NCI-H460 (cell line): ENCODE data around the gene TIMM22. TPM values are rescaled to one million over a fixed set of nuclear protein-coding genes. Genes with fewer than 3 reads are reported as not detected.
"Not testable (repeated sequence)": the region's sequence is repeated elsewhere in the genome, so short reads cannot be mapped to it uniquely, and the experiment has no call there.

Source experiments
- DNase-seq: peaks from one replicate; pipeline ENCODE4 v3.0.0-alpha.2; 2016; ENCODE audit warnings: low read depth; ENCODE audit errors: extremely low read depth
- polyA plus RNA-seq: library from polyadenylated mRNA; depleted of rRNA; stranded (reverse); fragments of >200 nt; gene quantifications from 2 replicates; pipeline ENCODE4 v1.2.3, GENCODE V29; 2014; cell fraction: nucleus; rRNA removed
- total RNA-seq: library from RNA; depleted of rRNA; stranded (reverse); fragments of >200 nt; shearing (Covaris generic); gene quantifications from 2 replicates; pipeline ENCODE4 v1.2.3, GENCODE V29; 2014; rRNA removed

The TIMM22 gene
- total RNA-seq = 18.5 and 21.1 TPM in 2 replicates
- polyA plus RNA-seq = 13.5 and 18.6 TPM in 2 replicates

DNA sequence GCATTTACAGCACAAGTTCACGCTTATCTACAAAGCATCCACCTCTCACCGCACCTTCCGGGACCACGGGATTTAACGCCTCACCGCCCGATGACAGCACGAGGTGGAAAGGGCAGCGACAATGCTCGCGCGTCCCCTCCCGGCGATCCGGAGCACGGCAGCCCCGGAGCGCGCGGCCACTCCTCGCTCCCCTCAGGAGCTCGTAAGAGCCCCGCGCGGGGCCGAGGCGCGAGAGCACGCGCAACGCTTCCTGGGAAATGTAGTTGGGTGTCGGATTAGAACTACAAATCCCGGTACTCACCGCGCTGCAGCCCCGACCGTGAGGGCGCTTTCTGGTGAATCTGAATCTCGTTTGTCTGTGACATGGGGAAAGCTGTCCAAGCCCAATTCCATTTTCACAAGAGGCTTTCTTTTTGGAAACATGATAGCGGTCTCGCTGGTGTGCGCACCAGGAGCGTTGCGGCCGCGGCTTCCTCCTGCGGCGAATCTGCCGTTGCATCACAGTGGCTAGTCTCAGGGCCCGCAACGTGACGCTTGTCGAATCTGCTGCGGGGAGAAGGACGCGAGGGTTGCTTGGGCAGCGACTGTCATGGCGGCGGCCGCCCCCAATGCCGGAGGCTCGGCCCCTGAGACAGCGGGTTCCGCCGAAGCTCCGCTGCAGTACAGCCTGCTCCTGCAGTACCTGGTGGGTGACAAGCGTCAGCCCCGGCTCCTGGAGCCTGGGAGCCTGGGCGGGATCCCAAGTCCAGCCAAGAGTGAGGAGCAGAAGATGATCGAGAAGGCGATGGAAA, at the start of gene TIMM22:
Gene TIMM22 (plus strand): TSS at position 576 of the 791 bp plus-strand sequence. CDS start 14 bp downstream, at position 590.
- DNase-seq = peak; percentile 97

DNA sequence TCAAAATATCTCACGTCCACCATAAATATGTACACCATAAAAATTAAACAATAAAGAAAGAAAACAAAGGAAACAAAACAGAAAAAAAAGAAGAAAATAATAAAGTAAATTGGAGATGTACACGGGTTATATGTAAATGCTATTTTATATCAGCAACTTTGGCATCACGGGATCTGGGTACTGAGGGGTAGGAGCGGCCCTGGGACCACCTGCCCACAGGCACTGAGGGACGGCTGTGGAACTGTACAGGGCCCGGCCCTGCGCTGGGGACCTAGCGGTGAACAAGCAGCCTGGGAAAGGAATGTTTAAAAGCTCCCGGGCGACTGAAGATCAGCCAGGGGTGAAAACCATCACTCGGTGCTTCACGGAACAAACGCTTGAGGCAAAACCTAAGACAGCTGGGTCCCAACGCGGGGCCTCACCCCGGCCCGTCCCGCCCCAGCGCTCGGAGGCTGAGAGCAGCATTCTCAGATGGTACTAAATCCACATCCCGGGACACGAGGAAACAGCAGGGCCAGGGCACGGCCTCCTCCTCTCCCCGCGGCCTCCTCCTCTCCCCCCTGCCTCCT, 48.6 kb upstream of the TIMM22 start:
- no peak for DNase-seq

DNA sequence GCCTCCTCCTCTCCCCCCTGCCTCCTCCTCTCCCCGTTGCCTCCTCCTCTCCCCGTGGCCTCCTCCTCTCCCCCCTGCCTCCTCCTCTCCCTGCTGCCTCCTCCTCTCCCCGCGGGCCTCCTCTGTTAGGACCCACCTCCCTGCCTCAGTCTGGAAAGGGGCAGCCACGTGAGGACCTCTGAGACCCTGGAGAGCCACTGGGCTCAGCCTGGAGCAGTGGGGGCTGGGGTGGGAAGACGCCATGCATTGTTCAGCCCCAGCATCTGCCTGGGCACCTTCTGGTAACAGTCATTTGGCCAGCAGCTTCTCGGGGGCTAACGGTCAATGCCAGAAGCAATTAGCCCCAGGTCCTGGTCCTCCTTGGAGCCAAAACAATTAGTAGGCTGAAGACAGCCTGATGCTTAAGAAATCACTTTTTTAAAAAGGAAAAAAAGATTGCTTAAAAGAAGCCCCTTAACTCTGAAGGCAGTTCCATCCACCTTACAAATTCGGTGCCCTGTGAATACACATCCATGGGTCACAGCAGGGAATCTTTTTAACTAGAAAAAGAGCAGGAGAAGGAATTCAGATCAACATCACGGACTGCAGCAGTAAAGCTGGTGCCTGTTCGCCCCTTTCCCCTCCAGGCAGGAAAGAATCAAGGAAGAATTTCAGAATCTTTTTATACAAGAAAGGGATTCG, 47.2 kb upstream of the TIMM22 start:
- no peak for DNase-seq

DNA sequence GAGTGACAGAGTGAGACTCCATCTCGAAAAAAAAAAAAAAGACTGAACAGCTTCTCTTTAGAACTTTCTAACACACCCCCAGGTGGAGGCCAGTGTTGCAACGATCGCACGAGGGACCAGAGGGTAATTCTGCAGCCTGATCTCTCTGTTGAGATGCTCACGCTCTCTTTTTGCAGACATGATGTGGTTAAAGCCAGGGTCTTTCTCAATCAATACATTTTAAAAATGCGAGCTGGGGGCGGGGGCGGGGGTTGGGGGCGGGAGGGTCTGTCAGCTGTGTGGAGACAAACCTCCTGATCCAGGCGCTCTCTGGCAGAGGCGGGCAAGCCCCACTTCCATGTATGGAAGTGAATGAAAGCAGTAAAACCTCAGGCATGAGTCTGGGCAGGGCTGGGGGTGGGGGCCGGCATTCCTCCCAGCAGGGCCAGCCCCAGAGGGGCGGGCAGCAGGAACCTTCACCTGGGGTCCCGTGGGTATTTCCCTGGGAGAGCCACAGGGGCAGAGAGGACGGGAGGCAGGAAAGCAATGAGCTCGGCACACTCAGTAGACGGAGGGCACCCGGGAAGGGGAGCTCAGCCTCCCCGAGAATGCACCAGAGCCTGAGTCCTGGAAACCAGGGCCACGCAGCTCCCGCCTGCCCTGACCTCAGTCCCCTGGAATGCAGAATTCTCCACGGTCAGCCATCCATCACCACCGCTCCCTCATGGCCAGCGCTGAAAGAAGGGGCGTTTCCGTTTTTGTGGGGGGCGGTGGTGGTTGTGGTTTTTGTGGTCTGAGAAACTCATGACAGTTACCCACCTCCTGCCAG, 45.4 kb upstream of the TIMM22 start:
- no peak for DNase-seq

DNA sequence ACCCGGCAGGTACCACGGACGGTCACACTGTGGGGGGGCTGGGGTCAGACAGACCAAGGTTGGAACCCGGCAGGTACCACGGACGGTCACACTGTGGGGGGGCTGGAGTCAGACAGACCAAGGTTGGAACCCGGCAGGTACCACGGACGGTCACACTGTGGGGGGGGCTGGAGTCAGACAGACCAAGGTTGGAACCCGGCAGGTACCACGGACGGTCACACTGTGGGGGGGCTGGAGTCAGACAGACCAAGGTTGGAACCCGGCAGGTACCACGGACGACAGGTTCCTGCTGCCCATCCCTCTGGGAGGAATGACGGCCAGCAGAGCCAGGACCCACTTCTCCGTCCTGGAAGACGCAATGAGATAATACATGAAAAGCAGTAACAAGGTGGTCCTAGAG, 44.3 kb upstream of the TIMM22 start:
- not testable (repeated sequence) for DNase-seq

DNA sequence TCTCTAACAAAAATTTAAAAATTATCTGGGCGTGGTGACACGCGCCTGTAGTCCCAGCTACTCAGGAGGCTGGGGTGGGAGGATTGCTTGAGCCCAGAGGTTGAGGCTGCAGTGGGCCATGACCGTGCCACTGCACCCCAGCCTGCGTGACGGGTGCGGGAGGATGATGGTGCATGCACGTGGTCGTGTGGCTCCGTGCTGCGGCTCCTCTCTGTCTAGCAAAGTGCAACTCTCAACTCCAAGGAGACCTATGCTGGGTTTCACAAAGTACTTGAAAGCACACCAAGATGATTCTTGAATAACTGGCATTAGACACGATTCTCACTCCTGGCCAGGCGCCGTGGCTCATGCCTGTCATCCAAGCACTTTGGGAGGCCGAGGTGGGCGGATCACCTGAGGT, 43.2 kb upstream of the TIMM22 start:
- no peak for DNase-seq

DNA sequence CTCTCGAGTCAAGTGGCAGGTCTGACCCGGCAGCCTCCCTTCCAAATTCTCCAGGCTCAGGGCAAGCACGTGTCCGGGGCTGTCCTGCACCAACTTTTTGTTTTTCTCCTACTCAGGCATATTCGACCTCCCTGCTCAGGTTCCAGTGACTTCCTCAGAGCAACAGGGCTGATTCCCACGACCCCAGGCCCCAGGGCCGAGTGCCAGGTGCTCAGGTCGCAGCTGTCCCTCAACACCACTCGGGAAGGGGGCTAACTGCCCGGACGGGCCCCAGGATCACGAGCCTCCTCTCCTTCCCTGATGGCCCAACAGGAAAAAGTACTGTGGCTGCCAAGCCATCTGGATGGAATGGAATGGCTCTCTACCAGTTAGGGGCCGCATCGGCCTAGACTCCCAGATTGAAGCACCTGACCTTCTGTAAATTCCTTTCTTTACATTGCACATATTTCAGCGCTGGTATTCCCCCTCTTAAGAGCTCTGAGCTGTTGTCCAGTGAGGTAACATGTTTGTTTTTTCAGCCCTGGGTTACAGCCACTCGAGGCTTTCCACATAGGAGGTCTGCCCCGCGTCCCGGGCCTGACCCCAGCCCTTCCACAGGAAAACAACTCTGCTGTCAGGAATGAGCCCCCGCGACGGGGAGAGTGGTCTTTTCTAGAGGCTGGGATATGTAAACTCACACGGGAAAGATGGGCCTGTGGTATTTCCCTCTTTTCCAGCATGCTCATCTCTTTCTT, 42.3 kb upstream of the TIMM22 start:
- DNase-seq = no peak

DNA sequence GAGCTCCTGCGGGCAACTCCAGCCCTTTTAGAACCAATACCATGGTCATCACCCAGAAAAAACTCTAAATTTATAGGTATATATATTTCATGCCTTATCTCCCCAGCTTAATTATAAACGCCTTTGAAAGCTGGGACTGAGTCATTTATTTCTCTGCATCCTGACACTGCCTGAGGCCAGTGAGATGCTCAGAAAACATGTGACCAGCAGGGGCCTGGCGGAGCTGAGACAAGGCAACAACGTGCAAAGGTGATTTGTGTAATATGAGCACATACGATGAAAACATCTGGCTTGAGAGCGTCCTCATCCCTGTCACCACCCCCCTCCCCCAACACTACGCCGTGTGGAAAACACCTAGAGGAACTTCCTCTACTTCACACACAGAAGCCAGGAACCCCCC, 40.0 kb upstream of the TIMM22 start:
- DNase-seq = no peak

DNA sequence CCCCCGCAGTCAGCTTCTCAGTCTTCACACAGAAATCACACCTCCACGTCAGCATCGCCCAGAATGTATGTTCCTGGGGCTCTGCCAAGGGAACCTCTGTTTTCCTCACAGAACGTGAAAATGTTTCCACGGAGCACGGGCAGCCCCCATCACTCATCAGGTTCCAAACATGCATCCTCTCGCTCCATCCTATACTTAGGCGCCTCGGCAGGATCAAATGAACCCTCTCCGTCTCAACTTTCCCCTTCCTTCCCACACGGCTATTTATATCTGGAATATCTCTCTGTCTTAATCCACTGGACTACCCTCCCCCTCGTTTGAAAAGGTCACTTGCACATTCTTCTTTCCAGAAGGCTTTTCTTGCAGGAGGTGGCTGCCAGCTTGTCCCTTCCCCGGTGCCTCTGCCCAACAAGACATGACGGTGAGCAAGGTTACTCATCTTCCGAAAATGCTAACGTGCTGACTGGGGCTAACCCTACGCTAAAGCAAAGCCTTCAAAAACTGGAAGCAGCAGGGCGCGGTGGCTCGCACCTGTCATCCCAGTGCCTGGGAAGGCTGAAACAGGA, 39.0 kb upstream of the TIMM22 start:
- DNase-seq = no peak

DNA sequence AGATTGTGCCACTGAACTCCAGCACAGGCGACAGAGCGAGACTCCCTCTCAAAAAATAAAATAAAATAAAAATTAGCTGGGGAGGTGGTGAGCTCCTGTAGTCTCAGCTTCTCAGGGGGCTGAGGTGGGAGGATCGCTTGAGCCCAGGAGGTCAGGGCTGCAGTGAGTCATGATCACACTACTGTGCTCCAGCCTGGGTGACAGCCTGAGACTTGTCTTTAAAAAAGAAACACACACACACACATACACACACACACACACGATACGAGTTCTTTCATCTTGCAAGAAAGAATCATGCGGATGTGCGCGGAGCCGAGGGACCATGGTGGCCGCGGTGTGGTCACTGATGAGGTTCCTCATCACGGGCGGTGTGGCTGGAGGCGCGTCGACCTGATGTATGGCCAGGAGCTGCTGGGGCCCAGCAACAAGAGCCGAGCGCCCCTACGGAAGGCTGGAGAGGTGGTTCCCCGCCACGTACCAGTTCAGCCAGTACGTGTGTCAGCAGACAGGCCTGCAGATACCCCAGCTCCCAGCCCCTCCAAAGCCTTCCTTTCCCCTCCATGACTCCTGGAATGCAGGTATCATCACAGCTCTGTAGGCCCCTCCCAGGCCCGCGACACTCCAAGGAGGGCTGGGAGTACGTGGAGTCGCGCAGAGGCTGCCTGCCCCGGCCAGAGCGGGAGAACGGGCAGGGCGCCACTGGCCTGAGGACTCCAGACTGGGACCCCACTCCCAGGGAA, 38.0 kb upstream of the TIMM22 start:
- DNase-seq = no peak

DNA sequence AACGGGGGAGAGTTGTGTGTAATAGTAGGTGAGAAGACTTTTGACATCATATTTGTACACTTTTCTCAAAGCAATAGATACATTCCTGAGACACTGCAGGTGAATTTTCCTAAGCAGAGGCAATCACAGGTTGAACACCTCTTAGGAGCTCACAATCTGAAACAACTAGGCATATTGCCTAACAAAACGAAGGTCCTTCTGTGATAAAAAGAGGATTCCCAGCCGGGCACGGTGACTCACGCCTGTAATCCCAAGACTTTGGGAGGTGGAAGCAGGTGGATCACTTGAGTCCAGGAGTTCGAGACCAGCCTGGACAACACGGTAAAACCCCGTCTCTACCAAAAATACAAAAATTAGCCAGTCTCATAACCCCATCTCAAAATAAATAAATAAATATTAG, 34.8 kb upstream of the TIMM22 start:
- DNase-seq = no peak

DNA sequence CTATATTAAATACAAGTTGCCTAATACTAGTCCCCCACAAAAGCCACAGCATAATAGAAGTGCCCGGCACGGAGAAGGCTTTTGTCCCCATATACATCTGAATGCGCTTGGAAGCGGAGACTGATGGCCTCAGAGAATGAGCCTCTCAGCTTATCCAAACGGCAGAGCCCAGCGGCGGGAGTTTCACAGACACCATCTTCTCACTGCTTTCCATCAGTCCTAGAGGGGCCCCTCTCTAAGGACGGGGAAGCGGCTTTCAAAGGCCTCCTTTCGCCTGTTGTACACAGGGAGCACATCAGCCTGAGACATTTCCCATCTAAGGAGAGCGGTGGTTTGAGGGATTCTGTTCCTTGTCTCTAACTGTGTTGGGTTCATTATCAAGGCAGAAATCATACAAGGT, 34.3 kb upstream of the TIMM22 start:
- no peak for DNase-seq

DNA sequence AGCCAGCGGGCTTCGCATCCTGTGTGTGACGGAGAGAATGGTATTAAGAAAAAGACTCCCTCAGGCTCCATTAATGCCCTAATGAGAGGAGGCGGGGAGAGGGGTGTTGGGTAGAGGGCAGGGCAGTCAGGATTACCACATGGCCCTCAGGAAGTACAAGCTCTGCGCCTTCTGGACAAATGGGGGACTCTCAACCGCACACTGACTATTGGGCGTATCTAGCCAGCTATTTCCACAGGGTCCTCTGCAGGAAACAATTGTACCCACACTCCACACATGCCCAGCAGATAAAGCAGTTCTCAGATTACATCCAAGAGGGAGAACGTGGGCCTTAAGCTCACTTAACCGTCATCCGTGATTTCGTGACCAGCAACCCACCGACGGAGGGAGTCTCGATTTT, 32.1 kb upstream of the TIMM22 start:
- no peak for DNase-seq

DNA sequence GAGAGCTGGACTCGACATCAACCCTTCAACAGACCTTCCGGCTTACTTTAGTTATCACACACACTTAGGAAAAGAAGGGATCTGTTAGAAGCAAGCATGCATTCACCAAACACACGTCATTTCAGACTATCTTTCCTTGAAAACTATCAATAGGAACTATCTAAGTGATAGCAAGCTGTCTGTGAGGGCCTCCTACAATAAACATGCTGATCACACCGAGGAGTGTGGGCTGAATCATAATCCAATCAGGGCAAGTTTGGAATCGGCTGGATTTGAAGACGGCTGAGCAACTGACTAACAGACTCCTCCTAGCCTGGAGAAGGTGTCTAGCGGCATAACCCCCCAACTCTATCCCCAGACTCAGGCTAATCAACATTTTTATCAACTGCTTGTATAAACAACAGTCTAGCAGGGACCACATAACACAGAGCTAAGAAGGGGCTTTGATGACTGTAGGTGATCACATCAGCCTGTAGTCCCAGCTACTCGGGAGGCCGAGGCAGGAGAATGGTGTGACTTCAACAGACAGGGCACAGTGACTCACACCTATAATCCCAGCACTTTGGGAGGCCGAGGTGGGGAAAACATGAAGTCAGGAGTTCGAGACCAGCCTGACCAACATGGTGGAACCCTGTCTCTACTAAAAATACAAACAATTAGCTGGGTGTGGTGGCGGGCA, 31.5 kb upstream of the TIMM22 start:
- DNase-seq = no peak

DNA sequence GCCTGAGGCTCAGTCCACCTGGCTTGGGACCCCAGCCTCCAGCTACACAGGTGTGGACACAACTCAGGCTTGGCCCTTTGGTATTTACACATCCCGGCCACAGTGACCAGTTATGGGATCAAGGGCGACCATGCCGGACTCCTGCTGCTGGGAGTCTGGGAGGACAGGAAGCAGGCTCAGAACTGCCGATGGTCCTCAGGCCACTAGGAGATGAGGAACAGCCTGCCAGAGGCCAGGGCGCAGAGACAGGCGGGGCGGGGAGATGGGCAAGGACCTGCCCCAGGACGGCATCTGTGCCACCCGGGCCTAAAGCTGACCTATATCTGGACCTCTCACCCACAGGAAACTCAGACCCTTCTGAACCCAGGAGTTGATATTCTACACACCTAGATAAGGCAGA, 29.8 kb upstream of the TIMM22 start:
- DNase-seq = no peak

DNA sequence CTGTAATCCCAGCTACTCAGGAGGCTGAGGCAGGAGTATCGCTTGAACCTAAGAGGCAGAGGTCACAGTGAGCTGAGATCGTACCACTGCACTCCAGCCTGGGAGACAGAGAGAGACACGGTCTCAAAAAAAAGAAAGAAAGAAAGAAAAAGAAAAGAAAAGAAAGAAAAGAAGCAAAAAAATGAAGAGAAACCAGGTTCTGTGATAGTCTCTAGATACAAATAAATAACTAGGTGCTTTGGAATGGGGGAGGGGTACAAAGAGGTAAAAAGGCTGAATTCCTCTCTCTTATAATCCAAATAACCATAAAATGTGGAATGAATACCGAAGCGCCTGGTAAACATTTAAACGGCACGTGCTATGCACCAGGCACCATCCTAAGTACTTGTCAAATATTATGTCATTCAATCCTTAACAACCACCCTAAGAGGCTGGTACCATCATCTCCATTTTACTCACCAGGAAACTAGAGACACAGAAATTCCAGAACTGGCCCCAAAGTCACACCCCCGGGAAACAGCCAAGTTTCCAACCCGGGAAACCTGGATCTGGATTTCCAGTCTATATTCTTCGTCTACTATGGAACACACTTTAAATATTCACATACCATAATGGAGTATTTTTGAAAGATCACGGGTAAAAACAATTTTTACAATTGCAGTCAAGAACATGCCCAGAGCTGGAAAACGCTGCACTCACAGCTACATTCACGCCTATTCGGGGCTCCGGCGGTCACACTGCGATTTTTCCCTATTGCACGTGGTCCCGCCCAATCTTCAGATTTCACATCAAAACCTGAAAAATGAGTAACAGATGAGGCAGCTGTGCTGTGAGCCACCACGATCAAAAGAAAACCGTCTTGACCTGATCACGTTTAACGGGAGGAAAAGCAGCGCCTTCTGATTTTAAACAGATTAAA, 27.9 kb upstream of the TIMM22 start:
- DNase-seq = no peak

DNA sequence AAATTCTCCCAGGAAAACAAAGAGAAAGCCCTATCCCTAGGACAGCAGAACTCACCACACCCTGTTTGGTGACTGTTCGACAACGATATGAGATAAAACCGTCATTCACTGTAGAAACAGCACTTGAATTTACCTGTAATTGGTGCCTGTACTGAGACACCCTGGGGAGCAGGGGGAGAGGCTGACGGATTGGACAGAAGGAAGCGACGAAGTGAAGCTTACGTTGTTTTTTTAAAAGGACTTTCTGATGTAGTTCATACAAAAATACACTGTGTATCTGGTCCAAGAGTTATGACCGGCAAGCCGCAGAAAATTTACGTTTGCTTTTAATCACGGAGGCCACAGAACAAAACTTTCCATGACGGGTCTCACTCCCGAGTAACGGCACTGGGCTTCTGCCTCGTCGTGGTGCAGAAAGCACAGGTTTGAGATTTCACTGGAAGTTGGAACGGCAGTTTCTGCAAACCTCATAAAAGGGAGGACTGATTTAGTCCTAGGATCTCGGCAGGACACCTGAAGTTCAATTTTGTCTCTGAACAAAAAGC, 27.0 kb upstream of the TIMM22 start:
- DNase-seq = no peak
